Heart right ventricle (tissue), 16 donors: ENCODE measurements around the gene FCMR. TPM values are rescaled to one million over a fixed set of nuclear protein-coding genes. Genes with fewer than 3 reads are reported as not detected.

Source experiments
- ATAC-seq, 8 donors: fragments of 200-7000 bp; cut with Tn5 transposase; one replicate each; pipeline ENCODE4 v1.9.1; 2020; ENCODE audit warnings: mild to moderate bottlenecking in 8 of 8, moderate library complexity in 8 of 8, moderate number of reproducible peaks in 1 of 8
- DNase-seq, 2 donors: peaks; one replicate each; pipeline ENCODE4 v3.0.0-alpha.2; 2020
- H3K27ac ChIP-seq, 10 donors: fragments of 200-600 bp; sonication (generic) in 2 of 10; one replicate each; pipeline versions ENCODE4 v1.5.0 to v1.8.0; 2020 to 2022; ENCODE audit warnings: mild to moderate bottlenecking in 3 of 10
- H3K27me3 ChIP-seq, 7 donors: fragments of 200-600 bp; one replicate each; pipeline ENCODE4 v1.8.0; 2021 to 2022; ENCODE audit warnings: mild to moderate bottlenecking in 2 of 7
- H3K36me3 ChIP-seq, 9 donors: fragments of 200-600 bp; sonication (generic) in 1 of 9; one replicate each; pipeline versions ENCODE4 v1.5.0 to v1.8.0; 2020 to 2022; ENCODE audit warnings: mild to moderate bottlenecking in 2 of 9
- H3K4me1 ChIP-seq, 9 donors: fragments of 200-600 bp; sonication (generic) in 1 of 9; one replicate each; pipeline versions ENCODE4 v1.5.0 to v1.8.0; 2020 to 2022; ENCODE audit warnings: mild to moderate bottlenecking in 4 of 9
- H3K4me3 ChIP-seq, 10 donors: fragments of 200-600 bp; sonication (generic) in 2 of 10; one replicate each; pipeline versions ENCODE4 v1.5.0 to v1.8.0; 2020 to 2022; ENCODE audit warnings: mild to moderate bottlenecking in 7 of 10, moderate library complexity in 2 of 10
- H3K9me3 ChIP-seq, 11 donors: fragments of 200-600 bp in 10 of 11; sonication (generic) in 2 of 11; one replicate each; pipeline versions ENCODE4 v1.5.0 to v1.8.0; 2013 to 2022; ENCODE audit warnings: mild to moderate bottlenecking in 2 of 11, control low read depth in 1 of 11, moderate library complexity in 1 of 11
- WGBS, 2 donors: extraction: QIAGEN DNeasy Blood & Tissue Kit; methylation state at CpG; one replicate each; pipeline ENCODE4 v1.1.7; 2013; ENCODE audit warnings: inconsistent platforms in 1 of 2; 5-methylcytosine and 5-hydroxymethylcytosine counted together
- intact Hi-C, 10 donors: fragments of 100-400 bp; cut with DNase I; formaldehyde crosslinking; loops; one replicate each; pipeline versions ENCODE4 v1.11.1 to v1.14.2; 2022
- polyA plus RNA-seq, 2 donors: library from polyadenylated mRNA; stranded (reverse); fragments of 200-250 nt; gene quantifications; one replicate each; pipeline ENCODE4 v1.2.3, GENCODE V29; 2013
- total RNA-seq, 10 donors: library from RNA; stranded (reverse); fragmentation: NEBNext Ultra II Directional in 3 of 10; extraction: Animal tissue kit (Norgen Biotek cat#: 25700) in 3 of 10; gene quantifications; one replicate each; pipeline versions ENCODE4 v1.2.1 to v1.2.4, GENCODE V29; 2021 to 2023
- TF ChIP-seq, protein P1 (sequence below), 9 donors: fragments of 200-600 bp; sonication (generic) in 2 of 9; IDR thresholded peaks; one replicate each; pipeline versions ENCODE4 v1.5.0 to v1.8.0; 2021 to 2022; ENCODE audit warnings: antibody characterized with exemption in 9 of 9, mild to moderate bottlenecking in 5 of 9, moderate library complexity in 1 of 9
- donor health status: Arrhythmogenic right ventricular cardiomyopathy.
- donor health status: ischemic (EF 13 %, LVEDD 7.1; RV severe dilation, severe dysfunction).
- donor health status: healthy with polysubstance abuse.
- donor health status: DM: no; HTN: yes; CAD: no.
- donor health status: DM: no; HTN: no; CAD: no.
- donor health status: ischemic (EF 25% LVEDD 6.9; RV normal size, moderate dysfunction).
- donor health status: ischemic (EF 25% LVEDD 5.7; RV mildly dilated, moderate dysfunction).
- donor health status: healthy.
- donor health status: DM: yes; HTN: yes; CAD: no.
- donor health status: Ischemic cardiomyopathy.
- donor health status: ischemic (EF 35%, LVEDD 5.7; RV mildly dilated, moderate dysfunction).
- donor health status: nonischemic (EF 11% LVEDD 7.7; RV severe dilation, severe dysfunction).
- donor health status: DM: yes; HTN: yes; CAD: no.
- donor health status: PGD.
- donor health status: ischemic (EF 29% LVEDD 5.4; RV normal size, mild dysfunction).
- donor health status: nonischemic (EF 23%, LVEDD 6.1; RV moderate dilation, normal function).

The FCMR gene
- total and polyA plus RNA-seq, 12 donors, result 0.37 to 13.4 (median 3.5) TPM

GRCh38 chr1:206873603-206874188 lies 48.0 kb downstream of the FCMR start:
- H3K4me1 ChIP-seq, result peaks cover 0 to 5% (median 0%) of the 10 kb centered on the region in 9 donors
- no peak for DNase-seq
- H3K27ac ChIP-seq, result no peak overlapping the region
- 87 to 91% methylated on average over 3 of the region's 3 CpGs for WGBS, 2 donors
- intact Hi-C loops, result no loop called here
- peaks cover 0 to 34% (median 20%) of the 10 kb centered on the region in 11 donors for H3K9me3 ChIP-seq
- no peaks in the 10 kb centered on the region for H3K27me3 ChIP-seq
- ATAC-seq, result no peak
- no peak overlapping the region for H3K4me3 ChIP-seq
- TF ChIP-seq, protein P1, sequence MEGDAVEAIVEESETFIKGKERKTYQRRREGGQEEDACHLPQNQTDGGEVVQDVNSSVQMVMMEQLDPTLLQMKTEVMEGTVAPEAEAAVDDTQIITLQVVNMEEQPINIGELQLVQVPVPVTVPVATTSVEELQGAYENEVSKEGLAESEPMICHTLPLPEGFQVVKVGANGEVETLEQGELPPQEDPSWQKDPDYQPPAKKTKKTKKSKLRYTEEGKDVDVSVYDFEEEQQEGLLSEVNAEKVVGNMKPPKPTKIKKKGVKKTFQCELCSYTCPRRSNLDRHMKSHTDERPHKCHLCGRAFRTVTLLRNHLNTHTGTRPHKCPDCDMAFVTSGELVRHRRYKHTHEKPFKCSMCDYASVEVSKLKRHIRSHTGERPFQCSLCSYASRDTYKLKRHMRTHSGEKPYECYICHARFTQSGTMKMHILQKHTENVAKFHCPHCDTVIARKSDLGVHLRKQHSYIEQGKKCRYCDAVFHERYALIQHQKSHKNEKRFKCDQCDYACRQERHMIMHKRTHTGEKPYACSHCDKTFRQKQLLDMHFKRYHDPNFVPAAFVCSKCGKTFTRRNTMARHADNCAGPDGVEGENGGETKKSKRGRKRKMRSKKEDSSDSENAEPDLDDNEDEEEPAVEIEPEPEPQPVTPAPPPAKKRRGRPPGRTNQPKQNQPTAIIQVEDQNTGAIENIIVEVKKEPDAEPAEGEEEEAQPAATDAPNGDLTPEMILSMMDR (IDR thresholded peaks at IDR 0.05), result no peak
- H3K36me3 ChIP-seq, result no peaks in the 10 kb centered on the region

DNA sequence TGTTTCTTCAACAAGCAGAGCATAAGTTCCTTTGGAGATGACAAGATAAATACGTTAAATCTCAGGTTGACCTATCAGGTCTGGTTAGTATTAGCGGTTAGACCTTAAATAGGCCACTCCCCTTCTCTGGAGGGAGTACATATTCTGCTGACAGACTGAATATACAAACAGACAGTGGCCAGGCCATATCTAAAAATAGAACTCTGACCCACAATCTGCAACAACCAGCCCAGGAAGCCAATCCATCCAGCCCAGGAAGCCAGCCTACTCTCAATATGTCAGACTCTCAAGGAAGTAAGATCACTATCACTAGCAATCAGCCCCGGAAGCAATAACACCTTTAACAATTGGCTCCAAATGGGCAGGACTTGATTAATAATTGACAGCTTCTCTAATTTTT lies 49.6 kb downstream of the FCMR start:
- WGBS, 2 donors, result 38 to 41% methylated on average over 3 of the region's 3 CpGs
- peak in 1 of 2 donors; percentile 25 for DNase-seq
- intact Hi-C loops, result no loop called here
- no peaks in the 10 kb centered on the region for H3K36me3 ChIP-seq
- H3K9me3 ChIP-seq, result peaks cover 0 to 19% (median 5%) of the 10 kb centered on the region in 11 donors
- TF ChIP-seq, protein P1 (IDR thresholded peaks at IDR 0.05), result no peak
- H3K27ac ChIP-seq, result no peak overlapping the region
- H3K4me3 ChIP-seq, result no peak overlapping the region
- H3K4me1 ChIP-seq, result peaks cover 0 to 5% (median 0%) of the 10 kb centered on the region in 9 donors
- no peaks in the 10 kb centered on the region for H3K27me3 ChIP-seq
- peak in 7 of 8 donors; percentile 72 to 97 (median 91) for ATAC-seq

- intact Hi-C loops, result loop anchor here in 4 of 10 donors (5.0 to 10.0 kb wide), 2 partner anchors 44 to 63 kb away; no protein-coding TSS in a partner anchor
- H3K27me3 ChIP-seq, result peaks cover 0 to 2% (median 0%) of the 10 kb centered on the region in 7 donors
- TF ChIP-seq, protein P1 (IDR thresholded peaks at IDR 0.05), result no peak
Measured at GRCh38 chr1:206868264-206868663, 53.5 kb downstream of the FCMR start.

GRCh38 chr1:206867716-206868115 lies 54.0 kb downstream of the FCMR start:
- TF ChIP-seq, protein P1 (IDR thresholded peaks at IDR 0.05), result no peak
- Histone ChIP-seq H3K36me3 (no peaks in the 10 kb centered on the region), H3K27ac (no peak overlapping the region), H3K4me3 (no peak overlapping the region), H3K27me3 (peaks cover 0 to 8% (median 0%) of the 10 kb centered on the region in 7 donors), H3K4me1 (peaks cover 0 to 7% (median 0%) of the 10 kb centered on the region in 9 donors), H3K9me3 (peaks cover 0 to 8% (median 0%) of the 10 kb centered on the region in 11 donors)
- intact Hi-C loops, result loop anchor here in 4 of 10 donors (2.0 to 10.0 kb wide), 3 partner anchors 43 to 63 kb away; no protein-coding TSS in a partner anchor
- DNase-seq, result no peak
- ATAC-seq, result no peak

More at GRCh38 chr1:206868264-206868663, 53.5 kb downstream of the FCMR start:
- 54 to 60% methylated on average over 1 of the region's 1 CpG for WGBS, 2 donors
- Histone ChIP-seq H3K9me3 (peaks cover 0 to 8% (median 0%) of the 10 kb centered on the region in 11 donors), H3K4me3 (no peak overlapping the region), H3K4me1 (peaks cover 0 to 7% (median 0%) of the 10 kb centered on the region in 9 donors), H3K27ac (no peak overlapping the region), H3K36me3 (no peaks in the 10 kb centered on the region)
- ATAC-seq (no peak), DNase-seq (no peak)
